Endothelial cell of umbilical vein (primary cell): ENCODE data around the gene TPM2. TPM values are rescaled to one million over a fixed set of nuclear protein-coding genes. Genes with fewer than 3 reads are reported as not detected.

Experiments
- BruUV-seq: library from RNA; stranded (reverse); fragments of 400-500 nt; replicated peaks from 2 replicates; lab custom pipeline; 2021; lab: Mats Ljungman, UMichigan
- CTCF ChIA-PET: fragments of 300-600, 350-600 bp; sonication (Branson Sonifier 250); formaldehyde crosslinking; loops from one replicate; lab custom pipeline; 2021; ENCODE audit warnings: antibody characterized with exemption, inconsistent platforms; lab: Charles Lee
- POLR2A ChIA-PET: fragments of 300-600, 350-600 bp; sonication (Branson Sonifier 250); formaldehyde crosslinking; loops from one replicate; lab custom pipeline; 2021; ENCODE audit warnings: antibody characterized with exemption, inconsistent platforms; lab: Charles Lee
- DNase-seq: peaks from one replicate; pipeline ENCODE4 v3.0.0-alpha.2; 2011; ENCODE audit warnings: low read depth, low spot score
- FAIRE-seq: peaks from 2 replicates; lab custom pipeline; 2011; peaks lifted over from hg19 to GRCh38; lab: Jason Lieb, UNC
- H2AFZ ChIP-seq: 2 replicates; pipeline ENCODE4 v1.6.0; 2012; ENCODE audit warnings: low read depth, low read length, control low read depth, inconsistent platforms
- H3K27ac ChIP-seq: 2 replicates; pipeline ENCODE4 v1.5.1; 2011; ENCODE audit warnings: low read depth, mild to moderate bottlenecking, control low read depth, low read length, moderate library complexity; ENCODE audit not compliant: insufficient read depth
- H3K27me3 ChIP-seq, 2 experiments: 2 replicates each; pipeline versions ENCODE4 v1.6.0 to v1.6.1; 2011; ENCODE audit warnings: low read length in 2 of 2, mixed read lengths in 1 of 2; ENCODE audit not compliant: control insufficient read depth in 2 of 2, insufficient read depth in 2 of 2
- H3K36me3 ChIP-seq, 2 experiments: 2 replicates in 1 of 2; 3 replicates in 1 of 2; pipeline ENCODE4 v1.5.1; 2011; ENCODE audit warnings: low read length in 2 of 2, mild to moderate bottlenecking in 1 of 2, moderate library complexity in 1 of 2; ENCODE audit not compliant: control insufficient read depth in 2 of 2, insufficient read depth in 2 of 2; ENCODE audit errors: extremely low read depth in 1 of 2
- H3K4me1 ChIP-seq: 3 replicates; pipeline ENCODE4 v1.5.1; 2011; ENCODE audit warnings: mild to moderate bottlenecking, low read length; ENCODE audit not compliant: control insufficient read depth, insufficient read depth; ENCODE audit errors: extremely low read depth
- H3K4me2 ChIP-seq: 2 replicates; pipeline ENCODE4 v1.6.1; 2011; ENCODE audit warnings: low read length, control low read depth, mixed read lengths; ENCODE audit not compliant: insufficient read depth
- H3K4me3 ChIP-seq, 3 experiments: fragments of 200-600 bp in 1 of 3; sonication (generic), shearing (Covaris generic) in 1 of 3; replicated peaks in 1 of 3; 2 replicates each; pipeline ENCODE4 v1.5.1; 2011 to 2016; ENCODE audit warnings: control low read depth in 3 of 3, low read length in 3 of 3, mild to moderate bottlenecking in 2 of 3, inconsistent platforms in 1 of 3, low read depth in 1 of 3, moderate library complexity in 1 of 3; ENCODE audit not compliant: insufficient read depth in 1 of 3
- H3K79me2 ChIP-seq: 2 replicates; pipeline ENCODE4 v1.6.0; 2012; ENCODE audit warnings: low read length, inconsistent platforms; ENCODE audit not compliant: control insufficient read depth, insufficient read depth
- H3K9ac ChIP-seq: replicated peaks from 2 replicates; pipeline ENCODE3; 2011; ENCODE audit warnings: low read length, control low read depth; ENCODE audit not compliant: insufficient read depth; ENCODE audit errors: extremely low read depth
- H3K9me1 ChIP-seq: replicated peaks from 3 replicates; pipeline ENCODE4 v1.6.0; 2011; ENCODE audit warnings: mild to moderate bottlenecking, low read length; ENCODE audit not compliant: control insufficient read depth, insufficient read depth; ENCODE audit errors: extremely low read depth
- H3K9me3 ChIP-seq: replicated peaks from 2 replicates; pipeline ENCODE4 v1.5.1; 2012; ENCODE audit warnings: low read length, inconsistent platforms; ENCODE audit not compliant: control insufficient read depth, insufficient read depth
- H4K20me1 ChIP-seq: replicated peaks from 2 replicates; pipeline ENCODE3; 2011; ENCODE audit warnings: mild to moderate bottlenecking, low read length; ENCODE audit not compliant: control insufficient read depth, insufficient read depth; ENCODE audit errors: extremely low read depth
- FOS ChIP-seq: IDR thresholded peaks from 2 replicates; pipeline ENCODE4 v1.6.1; 2011; ENCODE audit warnings: mild to moderate bottlenecking, low read length, moderate library complexity, borderline replicate concordance; ENCODE audit not compliant: insufficient read depth
- JUN ChIP-seq: IDR thresholded peaks from 2 replicates; pipeline ENCODE4 v1.6.1; 2011; ENCODE audit warnings: borderline replicate concordance, low read depth; ENCODE audit not compliant: insufficient read length, insufficient read depth
- MYC ChIP-seq: IDR thresholded peaks from one replicate; pipeline ENCODE4 v1.6.1; 2011; ENCODE audit warnings: mild to moderate bottlenecking, low read depth, low read length
- POLR2A ChIP-seq: IDR thresholded peaks from 2 replicates; pipeline ENCODE4 v1.6.1; 2012; ENCODE audit warnings: low read depth, mild to moderate bottlenecking, control low read depth, low read length
- POLR2AphosphoS5 ChIP-seq: IDR thresholded peaks from 2 replicates; pipeline ENCODE4 v1.6.1; 2012; ENCODE audit warnings: low read depth, mild to moderate bottlenecking, control low read depth, low read length, moderate library complexity; ENCODE audit not compliant: insufficient read depth
- dilution Hi-C: fragments of 300-500 bp; cut with MboI; formaldehyde crosslinking; loops from one replicate; pipeline ENCODE4 v1.15.0; 2019; ENCODE audit warnings: low sequenced_read_pairs; ENCODE audit not compliant: extremely low pct_ligation_motif_present
- intact Hi-C: fragments of 100-400 bp; cut with micrococcal nuclease; formaldehyde crosslinking; loops from one replicate; pipeline ENCODE4 v1.10.0; 2022
- polyA plus RNA-seq, 4 experiments: library from polyadenylated mRNA; depleted of rRNA in 3 of 4; stranded (reverse) in 3 of 4; unstranded in 1 of 4; fragments of >200 nt; gene quantifications; 2 replicates each; pipeline versions ENCODE4 v1.2.1 to v1.2.3, GENCODE V29; 2011 to 2012; ENCODE audit warnings: missing spikeins in 1 of 4
- total RNA-seq: library from RNA; stranded (reverse); gene quantifications from 2 replicates; pipeline ENCODE4 v1.2.3, GENCODE V29; 2021
- TF ChIP-seq, protein P1 (sequence below), 2 donors: IDR thresholded peaks; 1 replicate in 1 of 2; 2 replicates in 1 of 2; pipeline ENCODE4 v1.5.1; 2011; ENCODE audit warnings: low read length in 2 of 2, mild to moderate bottlenecking in 2 of 2, moderate library complexity in 2 of 2, control low read depth in 1 of 2, inconsistent platforms in 1 of 2, low read depth in 1 of 2; ENCODE audit not compliant: insufficient read depth in 1 of 2; ENCODE audit errors: extremely low read depth in 1 of 2
- TF ChIP-seq, protein P2 (sequence below): IDR thresholded peaks from 2 replicates; pipeline ENCODE4 v1.6.1; 2011; ENCODE audit not compliant: insufficient read depth, insufficient read length

Gene TPM2
- total and polyA plus RNA-seq, 2 donors (not counting 3 experiments of a cell fraction or from before 2014, with no cell fraction given) = 144 to 279 TPM

DNA sequence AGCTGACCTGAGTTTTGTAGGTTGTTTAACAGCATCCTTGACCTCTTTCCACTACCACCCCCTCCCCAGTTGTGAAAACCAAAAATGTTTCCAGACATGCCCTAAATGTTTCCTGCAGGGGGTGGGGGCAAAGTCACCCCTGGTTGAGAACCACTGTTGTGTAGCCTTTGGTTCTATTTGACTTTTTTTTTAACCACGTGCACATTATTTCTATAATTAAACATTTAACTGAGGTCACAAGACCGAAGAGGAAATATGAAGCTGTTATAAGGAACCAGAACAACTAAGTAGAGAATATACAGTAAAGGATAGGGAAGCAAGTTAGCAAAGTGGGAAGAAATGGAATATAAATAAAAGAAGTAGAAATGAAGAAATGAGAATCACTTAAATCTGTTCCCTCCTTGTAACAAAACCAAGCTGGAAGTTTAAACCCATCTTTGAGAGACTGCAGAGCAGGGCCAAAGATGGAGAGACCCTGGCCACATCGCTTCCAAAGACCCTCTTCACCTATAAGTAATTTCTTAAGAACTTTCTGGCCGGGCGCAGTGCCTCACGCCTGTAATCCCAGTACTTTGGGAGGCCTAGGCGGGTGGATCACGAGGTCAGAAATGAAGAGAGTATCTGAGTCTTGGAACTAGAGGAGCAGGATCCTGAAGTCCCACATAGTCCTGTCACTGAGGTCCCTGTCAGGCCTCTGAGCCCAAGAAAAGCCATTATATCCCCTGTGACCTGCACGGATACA, 53.4 kb downstream of the TPM2 start:
- FAIRE-seq = no peak
- H3K9me3 ChIP-seq = no peaks in the 10 kb centered on the region
- TF ChIP-seq FOS = no peak
- TF ChIP-seq, protein P1, sequence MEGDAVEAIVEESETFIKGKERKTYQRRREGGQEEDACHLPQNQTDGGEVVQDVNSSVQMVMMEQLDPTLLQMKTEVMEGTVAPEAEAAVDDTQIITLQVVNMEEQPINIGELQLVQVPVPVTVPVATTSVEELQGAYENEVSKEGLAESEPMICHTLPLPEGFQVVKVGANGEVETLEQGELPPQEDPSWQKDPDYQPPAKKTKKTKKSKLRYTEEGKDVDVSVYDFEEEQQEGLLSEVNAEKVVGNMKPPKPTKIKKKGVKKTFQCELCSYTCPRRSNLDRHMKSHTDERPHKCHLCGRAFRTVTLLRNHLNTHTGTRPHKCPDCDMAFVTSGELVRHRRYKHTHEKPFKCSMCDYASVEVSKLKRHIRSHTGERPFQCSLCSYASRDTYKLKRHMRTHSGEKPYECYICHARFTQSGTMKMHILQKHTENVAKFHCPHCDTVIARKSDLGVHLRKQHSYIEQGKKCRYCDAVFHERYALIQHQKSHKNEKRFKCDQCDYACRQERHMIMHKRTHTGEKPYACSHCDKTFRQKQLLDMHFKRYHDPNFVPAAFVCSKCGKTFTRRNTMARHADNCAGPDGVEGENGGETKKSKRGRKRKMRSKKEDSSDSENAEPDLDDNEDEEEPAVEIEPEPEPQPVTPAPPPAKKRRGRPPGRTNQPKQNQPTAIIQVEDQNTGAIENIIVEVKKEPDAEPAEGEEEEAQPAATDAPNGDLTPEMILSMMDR (IDR thresholded peaks at IDR 0.05; ENCODE audit: extremely low read depth in 1 of 2, insufficient read depth in 1 of 2, low read depth in 1 of 2, low read length in 2 of 2) = no peak
- no peak for TF ChIP-seq MYC
- TF ChIP-seq POLR2A = no peak
- TF ChIP-seq POLR2AphosphoS5 = no peak
- no peak for TF ChIP-seq JUN
- TF ChIP-seq, protein P2, sequence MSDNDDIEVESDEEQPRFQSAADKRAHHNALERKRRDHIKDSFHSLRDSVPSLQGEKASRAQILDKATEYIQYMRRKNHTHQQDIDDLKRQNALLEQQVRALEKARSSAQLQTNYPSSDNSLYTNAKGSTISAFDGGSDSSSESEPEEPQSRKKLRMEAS = no peak
- ChIA-PET CTCF (interaction anchor here (1.5 kb wide), 1 partner anchor 22 kb away, joined by 4 read pairs; the partner anchor contains the start of genes CCDC107 and RMRP), POLR2A (no interaction called here)
- no peaks in the 10 kb centered on the region for H3K4me1 ChIP-seq
- dilution Hi-C loops (no loop called here), intact Hi-C loops (no loop called here)
- DNase-seq = no peak
- no peak overlapping the region for H3K27ac ChIP-seq
- H4K20me1 ChIP-seq = no peaks in the 10 kb centered on the region
- peaks cover 6 to 8% of the 10 kb centered on the region in 2 experiments for H3K27me3 ChIP-seq
- H3K4me2 ChIP-seq = no peak overlapping the region
- no peak overlapping the region for H2AFZ ChIP-seq
- BruUV-seq = no TSS peak
- H3K9ac ChIP-seq = no peak overlapping the region
- no peaks in the 10 kb centered on the region for H3K36me3 ChIP-seq
- no peaks in the 10 kb centered on the region for H3K79me2 ChIP-seq
- H3K4me3 ChIP-seq = no peak overlapping the region
- H3K9me1 ChIP-seq = no peaks in the 10 kb centered on the region
